Measurements from ENCODE around the gene APOA1.

Gene APOA1

GRCh38 chr11:116791002-116791812 lies 46.2 kb downstream of the APOA1 start:
- TF ChIP-seq, protein P1, sequence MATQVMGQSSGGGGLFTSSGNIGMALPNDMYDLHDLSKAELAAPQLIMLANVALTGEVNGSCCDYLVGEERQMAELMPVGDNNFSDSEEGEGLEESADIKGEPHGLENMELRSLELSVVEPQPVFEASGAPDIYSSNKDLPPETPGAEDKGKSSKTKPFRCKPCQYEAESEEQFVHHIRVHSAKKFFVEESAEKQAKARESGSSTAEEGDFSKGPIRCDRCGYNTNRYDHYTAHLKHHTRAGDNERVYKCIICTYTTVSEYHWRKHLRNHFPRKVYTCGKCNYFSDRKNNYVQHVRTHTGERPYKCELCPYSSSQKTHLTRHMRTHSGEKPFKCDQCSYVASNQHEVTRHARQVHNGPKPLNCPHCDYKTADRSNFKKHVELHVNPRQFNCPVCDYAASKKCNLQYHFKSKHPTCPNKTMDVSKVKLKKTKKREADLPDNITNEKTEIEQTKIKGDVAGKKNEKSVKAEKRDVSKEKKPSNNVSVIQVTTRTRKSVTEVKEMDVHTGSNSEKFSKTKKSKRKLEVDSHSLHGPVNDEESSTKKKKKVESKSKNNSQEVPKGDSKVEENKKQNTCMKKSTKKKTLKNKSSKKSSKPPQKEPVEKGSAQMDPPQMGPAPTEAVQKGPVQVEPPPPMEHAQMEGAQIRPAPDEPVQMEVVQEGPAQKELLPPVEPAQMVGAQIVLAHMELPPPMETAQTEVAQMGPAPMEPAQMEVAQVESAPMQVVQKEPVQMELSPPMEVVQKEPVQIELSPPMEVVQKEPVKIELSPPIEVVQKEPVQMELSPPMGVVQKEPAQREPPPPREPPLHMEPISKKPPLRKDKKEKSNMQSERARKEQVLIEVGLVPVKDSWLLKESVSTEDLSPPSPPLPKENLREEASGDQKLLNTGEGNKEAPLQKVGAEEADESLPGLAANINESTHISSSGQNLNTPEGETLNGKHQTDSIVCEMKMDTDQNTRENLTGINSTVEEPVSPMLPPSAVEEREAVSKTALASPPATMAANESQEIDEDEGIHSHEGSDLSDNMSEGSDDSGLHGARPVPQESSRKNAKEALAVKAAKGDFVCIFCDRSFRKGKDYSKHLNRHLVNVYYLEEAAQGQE (IDR thresholded peaks at IDR 0.05; ENCODE audit: insufficient read depth in 1 of 2, low read depth in 2 of 2, low read length in 2 of 2): no peak
- TF ChIP-seq FOXP2 (optimal IDR thresholded peaks at IDR 0.05; ENCODE audit: borderline replicate concordance, extremely low read depth, extremely low read length, insufficient read depth): peak; percentile 55
- TF ChIP-seq TAF1 (IDR thresholded peaks at IDR 0.05; ENCODE audit: borderline replicate concordance, insufficient read depth, low read length): no peak

- no peak for TF ChIP-seq SIN3A (IDR thresholded peaks at IDR 0.05; ENCODE audit: borderline replicate concordance, insufficient read depth, low read length)
- no peak for TF ChIP-seq TAF1 (IDR thresholded peaks at IDR 0.05; ENCODE audit: borderline replicate concordance, insufficient read depth, low read length)
- TF ChIP-seq POLR2AphosphoS5 (IDR thresholded peaks at IDR 0.05; ENCODE audit: low read depth, low read length): no peak
- TF ChIP-seq, protein P1 (IDR thresholded peaks at IDR 0.05; ENCODE audit: insufficient read depth in 1 of 2, low read depth in 2 of 2, low read length in 2 of 2): no peak
- no peak for TF ChIP-seq FOXP2 (optimal IDR thresholded peaks at IDR 0.05; ENCODE audit: borderline replicate concordance, extremely low read depth, extremely low read length, insufficient read depth)
Observed at GRCh38 chr11:116790167-116791001, 47.0 kb downstream of the APOA1 start.

DNA sequence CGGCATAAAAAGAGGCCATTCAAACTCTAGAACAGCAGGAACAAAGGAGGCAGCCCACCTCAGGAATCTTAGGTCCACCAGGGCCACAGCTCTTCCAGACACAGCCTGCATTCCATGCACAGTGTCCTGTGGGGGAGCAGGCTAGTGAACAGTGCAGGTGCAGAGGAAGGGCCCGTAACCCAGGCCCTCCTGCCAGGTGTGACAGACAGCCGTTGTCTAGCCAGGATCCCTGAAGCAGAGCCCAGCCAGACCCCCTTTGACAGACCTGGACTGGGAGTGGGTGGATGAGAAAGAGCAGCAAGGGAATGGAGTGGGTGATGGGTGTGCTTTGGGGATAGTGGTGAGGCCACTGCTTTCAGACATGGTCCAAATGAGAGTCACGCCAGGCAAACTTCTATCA lies 48.4 kb downstream of the APOA1 start:
- TF ChIP-seq POLR2AphosphoS5 (IDR thresholded peaks at IDR 0.05; ENCODE audit: low read depth, low read length): no peak
- TF ChIP-seq, protein P1 (IDR thresholded peaks at IDR 0.05; ENCODE audit: insufficient read depth in 1 of 2, low read depth in 2 of 2, low read length in 2 of 2): no peak
- no peak for TF ChIP-seq FOXP2 (optimal IDR thresholded peaks at IDR 0.05; ENCODE audit: borderline replicate concordance, extremely low read depth, extremely low read length, insufficient read depth)

GRCh38 chr11:116788534-116788933 lies 48.9 kb downstream of the APOA1 start:
- TF ChIP-seq FOXP2 (optimal IDR thresholded peaks at IDR 0.05; ENCODE audit: borderline replicate concordance, extremely low read depth, extremely low read length, insufficient read depth) (no peak), POLR2AphosphoS5 (IDR thresholded peaks at IDR 0.05; ENCODE audit: low read depth, low read length) (no peak), SIN3A (IDR thresholded peaks at IDR 0.05; ENCODE audit: borderline replicate concordance, insufficient read depth, low read length) (no peak), TAF1 (IDR thresholded peaks at IDR 0.05; ENCODE audit: borderline replicate concordance, insufficient read depth, low read length) (no peak)
- TF ChIP-seq, protein P1 (IDR thresholded peaks at IDR 0.05; ENCODE audit: insufficient read depth in 1 of 2, low read depth in 2 of 2, low read length in 2 of 2): no peak

Measured in PFSK-1 (cell line).